Kidney epithelial cell (primary cell): Measurements from ENCODE around the gene HS1BP3. TPM values are rescaled to one million over a fixed set of nuclear protein-coding genes. Genes with fewer than 3 reads are reported as not detected.

ENCODE experiments used
- DNase-seq: peaks from one replicate; pipeline ENCODE4 v3.0.0-alpha.2; 2010; ENCODE audit warnings: low read depth
- H3K27me3 ChIP-seq: 2 replicates; pipeline ENCODE4 v1.6.0; 2011; ENCODE audit warnings: low read length; ENCODE audit not compliant: control insufficient read depth, insufficient read depth
- H3K36me3 ChIP-seq: 2 replicates; pipeline ENCODE4 v1.5.1; 2011; ENCODE audit warnings: low read length; ENCODE audit not compliant: control insufficient read depth, insufficient read depth
- H3K4me3 ChIP-seq: 2 replicates; pipeline ENCODE4 v1.5.1; 2011; ENCODE audit warnings: low read depth, mild to moderate bottlenecking, control low read depth, low read length
- CTCF ChIP-seq: IDR thresholded peaks from 2 replicates; pipeline ENCODE4 v1.5.1; 2011; ENCODE audit warnings: mild to moderate bottlenecking, moderate library complexity, low read length, control low read depth, inconsistent platforms; ENCODE audit not compliant: insufficient read depth, poor library complexity, severe bottlenecking
- total RNA-seq: library from RNA; depleted of rRNA; stranded (reverse); fragments of >200 nt; gene quantifications from 2 replicates; pipeline ENCODE4 v1.2.3, GENCODE V29; 2015

HS1BP3 gene
- total RNA-seq, 1 donor from 2014 or later, result 42.4 TPM

DNA sequence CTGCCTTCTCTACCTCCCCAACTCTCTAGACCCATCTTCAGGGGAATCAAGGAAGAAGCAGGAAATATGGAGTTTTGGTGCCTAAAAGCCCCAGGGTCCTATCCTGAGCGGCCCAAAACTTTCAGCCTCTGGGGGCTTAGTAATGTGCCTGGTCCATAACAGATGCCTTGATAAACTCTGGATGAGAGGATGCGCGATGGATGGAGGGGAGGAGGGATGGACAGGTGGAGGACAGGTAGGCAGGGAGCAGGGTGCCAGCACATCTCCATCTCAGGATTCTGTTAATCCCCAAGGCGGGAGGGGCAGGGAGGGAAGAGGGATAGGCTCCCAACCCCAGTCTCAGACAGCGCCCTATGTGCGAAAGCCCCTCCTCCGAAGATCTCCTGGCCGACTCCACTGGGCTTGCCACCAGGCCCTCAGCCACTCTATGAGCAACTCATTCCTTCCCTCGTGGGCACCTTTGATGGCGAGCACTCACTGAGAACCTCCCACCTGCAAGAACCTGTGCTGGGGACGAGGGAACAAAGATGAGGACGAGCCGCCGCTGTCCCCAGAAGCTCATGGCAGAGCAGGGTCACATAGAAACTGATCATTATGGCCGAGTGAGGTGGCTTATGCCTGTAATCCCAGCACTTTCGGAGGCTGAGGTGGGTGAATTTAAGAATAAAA is 23.1 kb downstream of the HS1BP3 start:
- no peak overlapping the region for H3K4me3 ChIP-seq
- no peaks in the 10 kb centered on the region for H3K36me3 ChIP-seq
- H3K27me3 ChIP-seq, result no peaks in the 10 kb centered on the region
- no peak for TF ChIP-seq CTCF
- DNase-seq, result no peak

DNA sequence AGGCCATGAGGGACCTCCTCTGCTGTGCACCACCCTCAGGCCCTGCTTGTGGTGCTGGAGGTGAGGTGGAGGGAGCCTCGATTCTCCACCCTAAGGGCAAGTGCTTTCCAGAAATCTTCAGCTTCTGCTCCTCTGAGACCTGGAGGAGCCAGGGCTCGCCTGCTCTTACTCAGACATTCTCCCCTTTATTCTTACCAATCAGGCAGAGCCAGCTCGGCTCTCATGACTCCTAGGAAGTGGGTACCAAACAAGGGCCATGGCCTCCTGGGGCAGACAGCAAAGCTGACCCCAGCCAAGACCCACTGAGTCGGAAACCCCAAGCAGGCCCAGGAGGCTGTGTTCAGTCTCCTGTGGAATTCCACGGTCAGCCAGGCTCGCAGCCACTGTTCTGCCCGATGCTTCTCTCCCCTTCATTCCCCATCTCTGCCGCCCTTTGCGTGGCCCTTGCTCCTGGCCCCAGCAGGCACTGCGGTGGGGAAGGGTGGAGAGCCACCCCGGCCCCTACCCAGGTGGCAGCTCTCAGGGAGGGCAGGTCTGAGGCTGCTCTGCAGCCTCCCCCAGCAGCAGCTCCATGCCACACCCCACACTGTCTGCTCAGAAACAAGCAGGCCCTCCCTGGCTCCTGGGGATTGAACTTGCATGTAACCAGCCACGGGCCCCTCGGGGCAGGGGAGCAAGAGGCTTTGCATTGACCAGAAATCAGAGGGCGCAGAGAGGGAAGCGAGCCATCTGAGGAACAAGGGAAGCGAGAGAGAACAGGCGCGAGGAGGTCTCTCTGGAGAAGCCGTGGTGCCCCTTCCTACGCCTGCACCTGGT is 24.0 kb downstream of the HS1BP3 start:
- H3K36me3 ChIP-seq, result no peaks in the 10 kb centered on the region
- no peaks in the 10 kb centered on the region for H3K27me3 ChIP-seq
- no peak for DNase-seq
- H3K4me3 ChIP-seq, result no peak overlapping the region
- TF ChIP-seq CTCF, result no peak

DNA sequence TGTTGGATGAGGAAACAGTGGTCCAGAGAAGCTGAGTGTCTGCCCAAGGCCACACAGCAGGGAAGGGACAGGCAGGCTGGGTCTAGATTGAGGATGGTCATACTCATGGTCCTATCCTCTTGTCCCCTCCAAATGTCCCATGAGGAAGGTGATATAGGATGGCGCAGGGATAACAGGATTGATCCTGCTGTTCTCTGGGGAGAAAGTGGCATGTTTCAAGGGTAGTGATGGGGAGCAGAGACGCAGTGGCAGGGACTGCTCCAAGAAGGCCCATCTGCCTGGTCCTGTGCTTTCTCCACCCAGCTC is 24.6 kb downstream of the HS1BP3 start:
- no peaks in the 10 kb centered on the region for H3K36me3 ChIP-seq
- H3K4me3 ChIP-seq, result no peak overlapping the region
- H3K27me3 ChIP-seq, result no peaks in the 10 kb centered on the region
- TF ChIP-seq CTCF, result no peak
- no peak for DNase-seq

GRCh38 chr2:20625491-20626391 is 25.2 kb downstream of the HS1BP3 start:
- no peak for TF ChIP-seq CTCF
- no peak for DNase-seq
- Histone ChIP-seq H3K27me3 (no peaks in the 10 kb centered on the region), H3K36me3 (no peaks in the 10 kb centered on the region), H3K4me3 (no peak overlapping the region)

DNA sequence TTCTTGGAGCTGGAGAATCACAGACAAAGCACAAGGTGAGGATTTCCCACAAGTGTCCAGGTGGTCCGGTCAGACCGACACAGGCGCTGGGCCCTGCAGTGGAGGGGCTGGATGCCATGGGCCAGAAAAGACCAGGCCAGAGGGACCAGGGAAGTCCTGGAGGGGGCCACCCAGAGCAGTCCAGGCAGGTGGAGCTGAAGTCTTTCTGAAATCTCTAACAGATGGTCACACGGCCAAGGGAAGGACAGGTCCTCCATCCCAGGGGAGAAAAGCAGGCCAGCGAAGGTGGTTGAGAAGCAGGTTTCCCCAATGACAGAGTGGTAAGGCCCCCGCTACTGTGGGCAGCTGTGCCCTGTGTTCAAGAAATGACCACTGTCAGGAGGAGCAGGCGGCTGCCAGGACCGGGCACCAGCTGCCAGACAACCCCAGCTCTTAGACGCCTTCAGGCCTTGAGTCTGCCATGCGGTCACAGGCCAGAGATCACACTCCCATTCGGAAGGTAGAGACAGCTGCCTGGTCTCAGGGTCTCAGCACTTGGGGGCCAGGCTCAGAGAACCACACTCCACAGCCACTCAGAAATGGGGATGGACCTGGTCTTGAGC is 25.9 kb downstream of the HS1BP3 start:
- DNase-seq, result no peak
- no peak for TF ChIP-seq CTCF
- no peaks in the 10 kb centered on the region for H3K27me3 ChIP-seq
- peaks cover 2% of the 10 kb centered on the region for H3K36me3 ChIP-seq
- no peak overlapping the region for H3K4me3 ChIP-seq
